ENCODE results near the gene GBE1.

The GBE1 gene

GRCh38 chr3:81568378-81568777 is 193.1 kb downstream of the GBE1 start:
- no peak for DNase-seq (ENCODE audit: low read depth in 1 of 2, low spot score in 1 of 2)
- Histone ChIP-seq H3K4me3 (replicated peaks; ENCODE audit: insufficient read depth, low read length) (no peak overlapping the region), H3K27me3 (ENCODE audit: insufficient read depth, poor library complexity, severe bottlenecking) (no peaks in the 10 kb centered on the region), H3K27ac (replicated peaks) (no peak overlapping the region)
- TF ChIP-seq POLR2AphosphoS5 (IDR thresholded peaks at IDR 0.05; ENCODE audit: low read depth): no peak
- no peak for TF ChIP-seq REST (IDR thresholded peaks at IDR 0.05; ENCODE audit: insufficient replicate concordance, low read depth)
- no peak for TF ChIP-seq CTCF (IDR thresholded peaks at IDR 0.05; ENCODE audit: insufficient read depth, low read length)
- no peak for TF ChIP-seq GABPA (IDR thresholded peaks at IDR 0.05; ENCODE audit: low read depth)
- TF ChIP-seq SPI1 (IDR thresholded peaks at IDR 0.05; ENCODE audit: borderline replicate concordance, low read depth): no peak

- Histone ChIP-seq H3K4me3 (replicated peaks; ENCODE audit: insufficient read depth, low read length) (no peak overlapping the region), H3K27ac (replicated peaks) (no peak overlapping the region), H3K27me3 (ENCODE audit: insufficient read depth, poor library complexity, severe bottlenecking) (no peaks in the 10 kb centered on the region)
- no peak for DNase-seq (ENCODE audit: low read depth in 1 of 2, low spot score in 1 of 2)
- TF ChIP-seq GABPA (IDR thresholded peaks at IDR 0.05; ENCODE audit: low read depth) (no peak), POLR2AphosphoS5 (IDR thresholded peaks at IDR 0.05; ENCODE audit: low read depth) (no peak), SPI1 (IDR thresholded peaks at IDR 0.05; ENCODE audit: borderline replicate concordance, low read depth) (no peak), CTCF (IDR thresholded peaks at IDR 0.05; ENCODE audit: insufficient read depth, low read length) (no peak), REST (IDR thresholded peaks at IDR 0.05; ENCODE audit: insufficient replicate concordance, low read depth) (no peak)
Measured at GRCh38 chr3:81565041-81565440, 196.4 kb downstream of the GBE1 start.

- DNase-seq (ENCODE audit: low read depth in 1 of 2, low spot score in 1 of 2): no peak
- TF ChIP-seq CTCF (IDR thresholded peaks at IDR 0.05; ENCODE audit: insufficient read depth, low read length): no peak
- no peak for TF ChIP-seq SPI1 (IDR thresholded peaks at IDR 0.05; ENCODE audit: borderline replicate concordance, low read depth)
- TF ChIP-seq POLR2AphosphoS5 (IDR thresholded peaks at IDR 0.05; ENCODE audit: low read depth): no peak
- no peak for TF ChIP-seq GABPA (IDR thresholded peaks at IDR 0.05; ENCODE audit: low read depth)
- TF ChIP-seq REST (IDR thresholded peaks at IDR 0.05; ENCODE audit: insufficient replicate concordance, low read depth): no peak
- Histone ChIP-seq H3K4me3 (replicated peaks; ENCODE audit: insufficient read depth, low read length) (no peak overlapping the region), H3K27ac (replicated peaks) (no peak overlapping the region), H3K27me3 (ENCODE audit: insufficient read depth, poor library complexity, severe bottlenecking) (no peaks in the 10 kb centered on the region)
Measured at GRCh38 chr3:81558106-81558505, 203.3 kb downstream of the GBE1 start.
